GM19238 (cell line): ENCODE measurements around the gene BSG.
A peak's percentile ranks its signal among the peaks of the same experiment; 100 is the strongest.
"Not testable (repeated sequence)": the region's sequence is repeated elsewhere in the genome, so short reads cannot be mapped to it uniquely, and the experiment has no call there.

Experiments
- DNase-seq: peaks from one replicate; pipeline ENCODE4 v3.0.0; 2011; ENCODE audit warnings: low spot score; ENCODE audit not compliant: insufficient read length

The BSG gene

GRCh38 chr19:604355-604754 is 32.0 kb downstream of the BSG start:
- no peak for DNase-seq

- not testable (repeated sequence) for DNase-seq
Observed at GRCh38 chr19:605061-605971, 32.9 kb downstream of the BSG start.

- no peak for DNase-seq
Observed at GRCh38 chr19:607301-608154, 35.1 kb downstream of the BSG start.

GRCh38 chr19:608155-609003 is 36.0 kb downstream of the BSG start:
- no peak for DNase-seq

GRCh38 chr19:609004-609346 is 36.6 kb downstream of the BSG start:
- DNase-seq = no peak

DNA sequence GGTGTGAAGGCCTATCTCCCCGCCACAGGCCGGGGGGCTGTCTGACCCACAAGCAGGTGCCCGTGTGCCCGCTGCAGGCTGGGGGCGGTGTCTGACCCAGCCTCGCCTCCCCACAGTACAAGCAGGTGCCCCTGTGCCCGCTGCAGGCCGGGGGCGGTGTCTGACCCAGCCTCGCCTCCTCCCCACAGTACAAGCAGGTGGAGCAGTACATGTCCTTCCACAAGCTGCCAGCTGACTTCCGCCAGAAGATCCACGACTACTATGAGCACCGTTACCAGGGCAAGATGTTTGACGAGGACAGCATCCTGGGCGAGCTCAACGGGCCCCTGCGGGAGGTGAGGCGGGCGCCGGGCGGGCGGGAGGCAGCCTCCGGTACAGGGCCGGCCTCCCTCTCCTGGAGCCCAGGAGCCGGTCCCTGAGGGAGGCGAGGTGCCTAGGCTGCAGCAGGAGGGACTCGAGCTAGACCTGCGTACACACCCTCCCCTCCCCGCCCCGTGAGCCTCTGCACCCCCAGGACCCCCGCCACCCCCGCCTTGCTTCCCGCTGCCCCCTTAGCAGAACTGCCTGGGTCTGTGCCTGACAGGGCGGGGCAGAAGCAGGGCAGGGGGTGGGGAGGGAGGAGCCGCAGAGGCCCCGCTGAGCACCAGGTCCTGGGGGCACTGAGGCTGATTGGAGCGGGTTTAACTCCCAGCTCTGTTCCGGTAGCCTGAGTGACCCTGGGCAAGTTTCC is 37.8 kb downstream of the BSG start:
- peak; percentile 37 for DNase-seq

- DNase-seq = peak; percentile 75
Observed at GRCh38 chr19:610801-611480, 38.5 kb downstream of the BSG start.

- no peak for DNase-seq
Observed at GRCh38 chr19:611481-611868, 39.1 kb downstream of the BSG start.

DNA sequence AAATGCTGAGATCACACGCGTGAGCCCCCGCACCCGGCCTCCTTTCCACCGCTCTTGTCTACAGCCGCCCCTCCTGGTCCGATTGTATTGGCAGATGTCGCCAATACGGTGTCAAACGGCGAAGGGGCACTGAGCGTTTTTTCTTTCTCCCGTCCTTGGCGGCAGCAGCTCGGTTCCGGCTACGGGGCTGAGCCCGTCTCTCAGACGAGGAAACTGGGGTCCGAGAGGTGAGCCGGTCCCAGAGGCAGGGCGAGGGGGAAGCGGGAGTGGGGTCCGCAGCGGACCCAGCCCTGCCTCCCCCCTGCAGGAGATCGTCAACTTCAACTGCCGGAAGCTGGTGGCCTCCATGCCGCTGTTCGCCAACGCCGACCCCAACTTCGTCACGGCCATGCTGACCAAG is 40.5 kb downstream of the BSG start:
- DNase-seq = no peak

- no peak for DNase-seq
Observed at GRCh38 chr19:613732-614567, 41.6 kb downstream of the BSG start.

- no peak for DNase-seq
Observed at GRCh38 chr19:615619-616018, 43.2 kb downstream of the BSG start.

DNA sequence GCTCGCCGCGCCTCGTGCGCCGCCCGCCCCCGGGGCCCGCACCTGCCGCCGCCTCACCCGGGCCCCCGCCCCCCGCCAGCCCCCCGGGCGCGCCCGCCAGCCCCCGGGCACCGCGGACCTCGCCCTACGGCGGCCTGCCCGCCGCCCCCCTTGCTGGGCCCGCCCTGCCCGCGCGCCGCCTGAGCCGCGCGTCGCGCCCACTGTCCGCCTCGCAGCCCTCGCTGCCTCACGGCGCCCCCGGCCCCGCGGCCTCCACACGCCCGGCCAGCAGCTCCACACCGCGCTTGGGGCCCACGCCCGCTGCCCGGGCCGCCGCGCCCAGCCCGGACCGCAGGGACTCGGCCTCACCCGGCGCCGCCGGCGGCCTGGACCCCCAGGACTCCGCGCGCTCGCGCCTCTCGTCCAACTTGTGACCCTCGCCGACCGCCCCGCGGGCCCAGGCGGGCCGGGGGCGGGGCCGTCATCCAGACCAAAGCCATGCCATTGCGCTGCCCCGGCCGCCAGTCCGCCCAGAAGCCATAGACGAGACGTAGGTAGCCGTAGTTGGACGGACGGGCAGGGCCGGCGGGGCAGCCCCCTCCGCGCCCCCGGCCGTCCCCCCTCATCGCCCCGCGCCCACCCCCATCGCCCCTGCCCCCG is 43.8 kb downstream of the BSG start:
- no peak for DNase-seq

DNA sequence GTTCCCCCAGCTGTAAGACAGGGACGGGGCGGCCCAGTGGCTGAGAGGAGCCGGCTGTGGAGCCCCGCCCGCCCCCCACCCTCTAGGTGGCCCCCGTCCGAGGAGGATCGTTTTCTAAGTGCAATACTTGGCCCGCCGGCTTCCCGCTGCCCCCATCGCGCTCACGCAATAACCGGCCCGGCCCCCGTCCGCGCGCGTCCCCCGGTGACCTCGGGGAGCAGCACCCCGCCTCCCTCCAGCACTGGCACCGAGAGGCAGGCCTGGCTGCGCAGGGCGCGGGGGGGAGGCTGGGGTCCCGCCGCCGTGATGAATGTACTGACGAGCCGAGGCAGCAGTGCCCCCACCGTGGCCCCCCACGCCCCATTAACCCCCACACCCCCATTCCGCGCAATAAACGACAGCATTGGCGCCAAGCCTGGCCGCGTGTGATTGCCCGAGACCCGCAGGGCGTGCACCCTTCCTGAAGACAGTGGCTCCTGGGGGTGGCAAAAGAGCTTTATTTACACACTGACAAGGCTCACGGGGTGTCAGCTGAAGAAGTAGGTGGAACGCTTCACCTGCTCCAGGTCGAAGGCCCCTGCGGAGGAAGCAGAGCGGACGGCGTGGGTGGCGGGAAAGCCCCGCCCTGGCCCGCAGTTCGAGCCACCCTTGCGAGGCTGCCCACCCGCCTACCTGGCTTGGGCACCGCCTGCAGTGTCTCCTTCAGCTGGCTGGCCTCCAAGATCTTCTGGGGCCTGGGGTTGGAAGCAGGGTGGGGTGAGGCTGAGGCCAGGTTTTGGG is 44.5 kb downstream of the BSG start:
- no peak for DNase-seq

DNA sequence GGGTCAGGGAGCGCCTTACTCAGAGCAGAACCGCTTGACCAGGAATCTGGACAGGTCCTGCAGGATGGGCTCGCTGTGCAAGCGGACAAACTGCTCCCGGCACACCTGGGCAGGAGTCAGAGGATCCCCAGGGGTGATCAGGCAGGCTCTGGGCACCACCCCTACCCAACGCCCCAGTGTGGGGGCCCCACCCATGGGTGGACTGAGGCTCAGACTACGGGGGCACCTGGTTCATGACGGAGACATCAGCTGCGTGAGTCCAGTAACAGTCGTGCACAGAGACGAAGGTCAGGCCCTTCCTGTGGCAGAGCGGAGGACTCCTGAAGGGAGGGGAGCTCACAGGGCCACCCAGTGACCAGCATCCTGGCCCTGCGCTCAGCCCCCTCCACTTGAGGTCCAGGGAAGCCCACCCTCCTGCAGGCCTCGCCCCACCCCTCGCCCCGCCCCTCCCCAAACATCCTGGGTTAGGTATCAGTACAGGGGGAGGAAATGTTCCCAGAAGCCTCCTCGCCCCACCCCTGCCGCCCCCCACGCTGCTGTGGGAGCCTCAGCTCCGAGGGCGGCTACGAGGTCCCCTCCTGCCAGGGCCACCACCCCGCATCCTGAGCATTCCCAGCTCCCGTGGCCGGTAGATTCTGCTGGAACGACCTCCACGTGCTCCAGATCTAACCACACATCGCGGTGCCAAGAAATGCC is 45.3 kb downstream of the BSG start:
- no peak for DNase-seq

DNA sequence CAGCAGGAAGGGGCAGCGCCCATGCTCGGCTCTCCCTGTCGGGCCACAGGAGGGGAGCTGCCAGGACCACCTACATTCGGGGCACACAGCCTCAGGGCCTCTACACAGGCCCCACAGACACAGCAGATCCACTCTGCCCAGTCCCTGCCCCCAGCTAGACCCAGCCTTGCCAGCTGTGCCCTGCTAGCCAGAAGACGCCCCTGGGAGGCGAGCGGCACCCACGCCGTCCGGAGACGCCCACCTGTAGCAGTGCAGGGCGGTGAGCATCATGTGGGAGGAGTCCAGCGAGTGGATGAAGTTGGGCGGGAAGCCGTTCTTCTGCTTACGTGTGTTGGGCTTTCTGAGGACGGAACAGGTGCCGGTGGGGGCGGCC is 45.8 kb downstream of the BSG start:
- DNase-seq = no peak

GRCh38 chr19:618674-619285 is 46.4 kb downstream of the BSG start:
- no peak for DNase-seq

DNA sequence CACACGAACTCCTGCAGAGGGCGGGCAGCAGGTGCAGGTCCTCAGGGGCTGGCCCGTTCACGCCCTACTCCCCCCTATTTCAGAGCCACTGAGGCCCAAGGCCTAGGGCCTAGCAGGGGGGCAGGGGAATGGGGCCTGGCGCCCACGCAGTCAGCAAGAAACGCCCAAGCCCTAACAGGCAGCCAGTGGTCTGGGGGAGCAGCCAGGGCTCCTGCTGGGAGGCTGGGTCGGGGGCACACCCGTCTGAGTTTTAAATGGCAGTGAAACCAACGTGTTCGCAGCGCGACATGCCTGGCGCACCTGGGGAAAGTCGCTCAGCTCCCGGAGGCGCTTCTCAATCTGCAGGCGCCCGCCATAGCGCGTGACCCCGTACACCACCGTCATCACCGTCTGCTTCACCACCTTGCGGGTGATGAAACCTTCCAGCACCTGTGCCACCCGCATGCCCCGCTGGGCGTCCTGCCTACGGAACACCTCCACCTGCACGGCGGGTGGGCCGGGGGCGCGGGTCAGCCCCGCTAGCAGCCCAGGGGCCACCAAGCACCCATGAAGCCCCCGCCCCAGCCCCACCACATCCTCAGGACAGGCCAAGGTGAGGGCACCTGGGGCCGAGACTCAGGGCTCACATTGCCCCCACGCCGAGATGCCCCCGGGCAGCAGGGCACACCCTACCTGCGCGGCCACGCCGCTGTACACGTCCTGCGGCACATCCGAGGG is 47.0 kb downstream of the BSG start:
- no peak for DNase-seq
